ENCODE results near the gene AOAH. TPM values are rescaled to one million over a fixed set of nuclear protein-coding genes. Genes with fewer than 3 reads are reported as not detected.

AOAH gene
- total RNA-seq, 1 donor from 2014 or later = 0.40 TPM

GRCh38 chr7:36629351-36629750 lies 94.9 kb downstream of the AOAH start:
- no peaks in the 10 kb centered on the region for H3K36me3 Mint-ChIP-seq
- H3K27me3 Mint-ChIP-seq (ENCODE audit: low read depth) = no peaks in the 10 kb centered on the region
- no peak overlapping the region for H3K4me3 Mint-ChIP-seq
- peaks cover 33% of the 10 kb centered on the region for H3K4me1 Mint-ChIP-seq
- no peak for TF ChIP-seq CTCF (IDR thresholded peaks at IDR 0.05; ENCODE audit: unreplicated experiment)
- H3K27ac Mint-ChIP-seq = no peak overlapping the region
- DNase-seq (ENCODE audit: low spot score in 2 of 2, unreplicated experiment in 2 of 2) = no peak
- H3K9me3 Mint-ChIP-seq = no peaks in the 10 kb centered on the region

- no peaks in the 10 kb centered on the region for H3K9me3 Mint-ChIP-seq
- no peak overlapping the region for H3K4me3 Mint-ChIP-seq
- H3K27ac Mint-ChIP-seq = no peak overlapping the region
These were observed 96.5 kb downstream of the AOAH start for GRCh38 chr7:36627836-36628235.

GRCh38 chr7:36626111-36626510 lies 98.2 kb downstream of the AOAH start:
- H3K9me3 Mint-ChIP-seq = no peaks in the 10 kb centered on the region
- no peak overlapping the region for H3K27ac Mint-ChIP-seq
- H3K27me3 Mint-ChIP-seq (ENCODE audit: low read depth) = no peaks in the 10 kb centered on the region
- H3K4me1 Mint-ChIP-seq = peaks cover 22% of the 10 kb centered on the region
- no peak for DNase-seq (ENCODE audit: low spot score in 2 of 2, unreplicated experiment in 2 of 2)
- no peak for TF ChIP-seq CTCF (IDR thresholded peaks at IDR 0.05; ENCODE audit: unreplicated experiment)
- no peaks in the 10 kb centered on the region for H3K36me3 Mint-ChIP-seq
- no peak overlapping the region for H3K4me3 Mint-ChIP-seq

More at GRCh38 chr7:36627836-36628235, 96.5 kb downstream of the AOAH start:
- Mint-ChIP-seq H3K4me1 (peaks cover 24% of the 10 kb centered on the region), H3K27me3 (ENCODE audit: low read depth) (no peaks in the 10 kb centered on the region), H3K36me3 (no peaks in the 10 kb centered on the region)
- no peak for DNase-seq (ENCODE audit: low spot score in 2 of 2, unreplicated experiment in 2 of 2)
- TF ChIP-seq CTCF (IDR thresholded peaks at IDR 0.05; ENCODE audit: unreplicated experiment) = no peak

GRCh38 chr7:36625247-36625646 lies 99.0 kb downstream of the AOAH start:
- no peaks in the 10 kb centered on the region for H3K9me3 Mint-ChIP-seq
- no peaks in the 10 kb centered on the region for H3K36me3 Mint-ChIP-seq
- TF ChIP-seq CTCF (IDR thresholded peaks at IDR 0.05; ENCODE audit: unreplicated experiment) = no peak
- peak overlapping the region; percentile 28 for H3K27ac Mint-ChIP-seq
- peaks cover 22% of the 10 kb centered on the region for H3K4me1 Mint-ChIP-seq
- DNase-seq (ENCODE audit: low spot score in 2 of 2, unreplicated experiment in 2 of 2) = no peak
- no peak overlapping the region for H3K4me3 Mint-ChIP-seq
- no peaks in the 10 kb centered on the region for H3K27me3 Mint-ChIP-seq (ENCODE audit: low read depth)

- Mint-ChIP-seq H3K27ac (no peak overlapping the region), H3K4me1 (peaks cover 22% of the 10 kb centered on the region), H3K36me3 (no peaks in the 10 kb centered on the region), H3K27me3 (ENCODE audit: low read depth) (no peaks in the 10 kb centered on the region), H3K4me3 (no peak overlapping the region), H3K9me3 (no peaks in the 10 kb centered on the region)
- no peak for TF ChIP-seq CTCF (IDR thresholded peaks at IDR 0.05; ENCODE audit: unreplicated experiment)
- no peak for DNase-seq (ENCODE audit: low spot score in 2 of 2, unreplicated experiment in 2 of 2)
These were observed 101.0 kb downstream of the AOAH start for GRCh38 chr7:36623247-36623646.

GRCh38 chr7:36621396-36621795 lies 102.9 kb downstream of the AOAH start:
- Mint-ChIP-seq H3K4me3 (no peak overlapping the region), H3K27ac (no peak overlapping the region), H3K4me1 (peaks cover 16% of the 10 kb centered on the region), H3K27me3 (ENCODE audit: low read depth) (no peaks in the 10 kb centered on the region), H3K36me3 (no peaks in the 10 kb centered on the region), H3K9me3 (no peaks in the 10 kb centered on the region)
- no peak for DNase-seq (ENCODE audit: low spot score in 2 of 2, unreplicated experiment in 2 of 2)
- TF ChIP-seq CTCF (IDR thresholded peaks at IDR 0.05; ENCODE audit: unreplicated experiment) = no peak
